NCI-H187 (cell line): ENCODE measurements around the gene PPFIA1.
"Not testable (repeated sequence)": the region's sequence is repeated elsewhere in the genome, so short reads cannot be mapped to it uniquely, and the experiment has no call there.

Experiments
- DNase-seq, 2 experiments: peaks; one replicate each; lab custom pipeline; 2025; lab: John Stamatoyannopoulos, UW

The PPFIA1 gene

GRCh38 chr11:70394211-70394950 is 123.9 kb downstream of the PPFIA1 start:
- no peak for DNase-seq

DNA sequence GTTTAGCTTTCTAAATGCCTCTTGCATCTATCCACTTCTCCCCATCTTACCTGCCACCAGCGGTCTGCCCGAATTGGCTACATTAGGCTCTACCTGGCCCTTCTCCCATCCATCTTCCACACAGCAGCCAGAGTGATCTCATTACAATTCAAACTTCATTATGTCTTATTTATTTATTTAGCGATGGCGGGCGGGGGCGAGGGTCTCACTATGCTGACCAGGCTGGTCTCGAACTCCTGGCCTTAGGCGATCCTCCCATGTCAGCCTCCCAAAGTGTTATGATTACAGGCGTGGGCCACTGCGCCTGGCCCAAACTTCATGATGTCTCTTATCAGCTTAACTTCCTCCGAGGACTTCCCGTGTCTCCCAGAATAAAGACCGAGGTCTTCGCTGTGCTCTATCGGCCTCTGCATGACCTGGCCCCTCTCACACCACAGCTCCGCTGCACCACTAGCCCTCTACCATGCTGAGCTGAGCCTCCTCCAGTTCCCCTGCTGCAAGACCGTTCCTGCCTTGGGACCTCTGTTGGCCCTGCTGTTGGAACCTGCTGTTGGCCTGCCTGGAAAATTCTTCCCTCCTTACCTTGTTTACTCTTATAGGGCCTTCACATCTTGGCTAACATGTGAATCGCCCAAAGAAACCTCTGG is 127.0 kb downstream of the PPFIA1 start:
- no peak for DNase-seq

DNA sequence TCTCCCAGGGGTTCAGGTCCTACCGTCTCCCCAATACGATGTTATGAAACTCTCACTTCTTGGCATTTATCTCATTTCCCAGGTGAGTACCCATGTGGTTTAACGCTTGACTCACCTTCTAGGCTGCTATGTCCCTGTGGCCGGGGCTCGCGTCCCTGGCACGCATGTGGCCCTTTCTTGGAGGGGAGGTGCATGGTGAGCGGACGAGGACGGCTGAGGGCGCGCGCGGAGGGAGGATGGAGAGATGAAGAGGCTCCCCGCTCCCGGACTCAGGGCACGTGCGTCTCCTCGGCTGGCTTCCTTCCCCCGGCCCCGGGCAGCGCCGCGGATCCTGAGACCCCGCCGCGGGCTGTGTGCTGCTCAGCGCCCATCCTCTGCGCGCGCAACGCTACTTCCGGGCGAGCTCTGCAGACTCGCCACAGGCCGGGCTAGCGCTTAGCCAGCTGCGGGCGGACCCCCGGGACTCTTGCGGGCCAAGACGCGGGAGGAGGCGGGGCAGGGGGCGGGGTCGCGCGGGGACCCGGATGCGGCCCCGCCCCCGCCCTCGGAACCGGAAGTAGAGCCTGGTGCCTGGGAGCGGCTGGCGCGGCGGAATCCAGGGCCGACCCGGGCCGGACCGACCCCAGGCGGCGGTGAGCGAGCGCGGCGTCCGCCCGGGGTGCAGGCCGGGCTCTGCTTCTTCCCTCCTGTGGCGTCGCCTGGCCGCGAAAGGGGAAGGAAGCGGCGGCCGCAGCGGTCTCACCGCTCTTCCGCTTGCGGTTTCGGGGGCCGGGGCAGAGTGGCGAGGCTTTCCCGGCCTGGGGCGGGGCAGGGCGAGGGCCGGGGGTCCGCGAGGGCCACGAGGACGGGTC is 127.7 kb downstream of the PPFIA1 start, which contains the start of gene CTTN:
TSS of gene CTTN (plus strand) at position 547 of the 851 bp plus-strand sequence. CDS start 8,769 bp downstream, outside the sequence.
- peak; percentile 55 to 59 for DNase-seq

GRCh38 chr11:70398834-70399680 is 128.6 kb downstream of the PPFIA1 start:
- no peak for DNase-seq

- no peak for DNase-seq
These were observed 129.2 kb downstream of the PPFIA1 start for GRCh38 chr11:70399681-70400112.

GRCh38 chr11:70400643-70401042 is 130.2 kb downstream of the PPFIA1 start:
- DNase-seq = no peak

GRCh38 chr11:70402016-70402415 is 131.5 kb downstream of the PPFIA1 start:
- no peak for DNase-seq

DNA sequence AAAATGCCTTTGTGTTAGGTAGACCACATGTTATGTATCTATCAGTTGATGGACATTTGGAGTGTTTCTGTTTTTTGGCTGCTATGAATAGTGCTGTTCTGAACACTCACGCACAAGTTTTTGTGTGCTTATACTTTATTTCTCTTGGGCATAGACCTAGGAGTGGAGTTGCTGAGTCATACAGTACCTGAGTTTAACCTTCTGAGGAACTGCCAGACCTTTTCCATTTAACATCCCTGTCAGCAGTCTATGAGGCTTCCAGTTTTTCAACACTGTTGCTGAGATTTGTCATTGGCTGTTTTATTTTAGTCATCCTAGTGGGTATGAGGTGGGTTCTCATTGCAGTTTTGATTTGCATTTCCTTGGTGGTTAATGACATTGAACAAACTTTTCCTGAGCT is 132.2 kb downstream of the PPFIA1 start:
- DNase-seq = no peak

GRCh38 chr11:70404244-70404643 is 133.8 kb downstream of the PPFIA1 start:
- no peak for DNase-seq

- DNase-seq = no peak
These were observed 135.3 kb downstream of the PPFIA1 start for GRCh38 chr11:70405679-70406395.

GRCh38 chr11:70407121-70407520 is 136.6 kb downstream of the PPFIA1 start:
- no peak for DNase-seq

DNA sequence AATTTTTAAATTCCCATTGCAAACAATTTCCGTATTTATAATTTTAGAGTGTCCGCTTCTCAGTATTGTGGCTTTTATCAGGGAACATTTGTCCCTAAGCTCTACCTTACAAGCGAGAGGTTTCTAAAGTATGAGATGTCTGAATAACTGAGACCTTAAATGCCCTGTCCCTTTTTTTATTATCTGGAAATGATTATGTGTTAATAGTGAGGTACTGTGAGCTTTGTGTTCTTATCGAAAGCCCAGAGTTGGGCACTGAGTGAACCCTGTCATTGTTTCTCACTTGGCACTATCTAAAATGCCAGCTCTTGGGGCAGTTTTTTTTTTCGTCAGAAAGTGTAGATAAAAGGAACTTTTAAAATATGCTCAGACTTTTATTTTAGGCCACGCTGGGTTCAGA is 137.3 kb downstream of the PPFIA1 start:
- DNase-seq = no peak

DNA sequence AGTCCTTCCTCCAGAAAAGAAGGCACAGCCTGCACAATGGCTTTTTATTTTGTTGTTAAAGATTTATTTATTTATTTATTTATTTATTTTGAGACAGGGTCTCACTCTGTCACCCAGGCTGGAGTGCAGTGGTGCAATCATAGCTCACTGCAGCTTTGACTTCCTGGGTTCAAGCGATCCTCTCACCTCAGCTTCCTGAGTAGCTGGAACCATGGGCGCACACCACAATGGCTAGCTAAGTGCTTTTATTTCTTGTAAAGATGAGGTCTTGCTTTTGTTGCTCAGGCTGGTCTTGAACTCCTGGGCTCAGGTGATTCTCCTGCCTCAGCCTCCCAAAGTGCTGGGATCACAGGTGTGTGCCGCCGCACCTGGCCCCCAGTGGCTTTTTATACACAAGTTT is 137.8 kb downstream of the PPFIA1 start:
- DNase-seq = not testable (repeated sequence)

DNA sequence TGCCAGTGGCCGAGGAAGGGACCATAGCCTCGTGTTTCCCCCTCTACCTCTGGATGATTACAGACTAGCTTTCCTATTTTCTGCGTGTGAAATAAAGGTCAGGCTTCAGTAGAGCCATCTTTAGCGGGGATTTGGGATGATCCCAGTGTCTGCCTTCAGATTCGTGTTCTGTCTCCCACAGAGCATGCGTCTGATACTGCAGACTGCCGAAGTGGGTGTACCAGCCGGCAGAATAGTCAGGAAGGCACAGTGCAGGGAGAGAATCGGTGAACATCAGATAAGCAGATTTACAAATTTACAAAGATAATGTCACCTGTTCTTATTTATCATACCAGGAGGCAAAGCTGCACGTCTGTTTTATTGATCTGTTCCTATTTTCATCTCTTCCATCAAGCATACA is 138.9 kb downstream of the PPFIA1 start:
- DNase-seq = no peak

DNA sequence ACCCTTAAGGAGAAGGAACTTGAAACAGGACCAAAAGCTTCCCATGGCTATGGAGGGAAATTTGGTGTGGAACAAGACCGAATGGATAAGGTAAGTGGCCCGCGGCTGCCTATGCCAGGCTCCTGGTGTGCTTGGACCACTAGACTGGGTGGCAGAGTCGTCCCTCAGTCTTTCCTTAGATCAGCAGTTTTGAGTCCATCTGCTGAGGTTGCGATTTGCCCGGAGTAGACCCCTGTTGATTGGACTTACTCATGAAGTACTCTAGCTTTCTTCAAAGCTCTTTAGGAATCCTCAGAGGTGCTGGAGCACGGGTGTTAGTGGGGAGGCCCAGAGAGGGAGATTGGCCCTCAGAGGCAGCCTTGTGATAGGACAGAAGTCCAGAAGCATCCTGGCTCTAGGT is 139.4 kb downstream of the PPFIA1 start:
- DNase-seq = no peak

DNA sequence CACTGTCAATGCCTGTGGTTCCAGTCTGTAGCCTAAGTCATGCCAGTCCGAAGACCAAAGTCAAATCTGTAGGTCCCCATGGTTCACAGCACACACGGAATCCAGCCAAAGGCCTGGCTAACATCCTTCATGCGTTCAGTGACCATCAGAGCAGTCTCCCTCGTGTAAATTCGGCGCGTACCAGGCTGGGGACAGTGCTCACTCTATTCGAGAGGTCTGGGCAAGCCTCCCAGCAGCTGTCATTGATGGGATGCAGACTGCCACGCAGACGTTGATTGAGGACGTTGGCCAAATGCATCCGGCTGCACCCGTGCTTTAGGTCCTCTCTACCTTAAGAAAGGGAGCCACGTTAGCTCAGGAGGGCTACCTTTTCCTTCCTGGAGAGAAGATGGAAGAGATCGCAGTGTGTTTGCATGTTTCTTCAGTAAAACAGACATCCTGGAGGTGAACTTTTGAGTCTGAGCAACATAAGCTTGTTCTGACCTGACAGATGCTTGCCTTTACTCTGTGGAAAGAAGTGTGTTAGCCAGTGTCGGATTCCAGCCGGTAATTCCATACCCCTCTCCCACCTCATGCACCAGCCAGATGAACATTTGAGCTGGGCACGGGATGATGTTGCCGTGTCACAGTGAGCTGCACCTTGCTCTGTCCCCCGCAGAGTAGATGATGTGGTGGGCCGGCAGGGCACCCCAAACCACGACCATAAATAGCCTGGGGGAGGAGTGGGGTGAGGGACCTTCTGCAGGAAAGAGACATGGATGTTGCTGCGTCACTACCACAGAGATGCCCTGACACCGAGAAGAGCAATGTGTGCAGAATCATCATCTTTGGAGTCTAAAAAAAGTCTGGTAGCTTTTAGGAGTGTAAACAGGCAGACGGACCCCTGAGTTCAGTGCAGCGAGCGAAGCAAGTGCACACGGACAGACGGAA is 140.1 kb downstream of the PPFIA1 start:
- no peak for DNase-seq

- no peak for DNase-seq
These were observed 141.4 kb downstream of the PPFIA1 start for GRCh38 chr11:70411713-70412452.

GRCh38 chr11:70413151-70413550 is 142.7 kb downstream of the PPFIA1 start:
- no peak for DNase-seq
